Measurements from ENCODE around the gene EPAS1. TPM values are rescaled to one million over a fixed set of nuclear protein-coding genes. Genes with fewer than 3 reads are reported as not detected.

The EPAS1 gene
- total RNA-seq, 6 donors from 2014 or later: 440 to 1,878 (median 1,131) TPM

- ATAC-seq (ENCODE audit: low FRiP score in 2 of 2) (no peak), DNase-seq (no peak)
- TF ChIP-seq, protein P1, sequence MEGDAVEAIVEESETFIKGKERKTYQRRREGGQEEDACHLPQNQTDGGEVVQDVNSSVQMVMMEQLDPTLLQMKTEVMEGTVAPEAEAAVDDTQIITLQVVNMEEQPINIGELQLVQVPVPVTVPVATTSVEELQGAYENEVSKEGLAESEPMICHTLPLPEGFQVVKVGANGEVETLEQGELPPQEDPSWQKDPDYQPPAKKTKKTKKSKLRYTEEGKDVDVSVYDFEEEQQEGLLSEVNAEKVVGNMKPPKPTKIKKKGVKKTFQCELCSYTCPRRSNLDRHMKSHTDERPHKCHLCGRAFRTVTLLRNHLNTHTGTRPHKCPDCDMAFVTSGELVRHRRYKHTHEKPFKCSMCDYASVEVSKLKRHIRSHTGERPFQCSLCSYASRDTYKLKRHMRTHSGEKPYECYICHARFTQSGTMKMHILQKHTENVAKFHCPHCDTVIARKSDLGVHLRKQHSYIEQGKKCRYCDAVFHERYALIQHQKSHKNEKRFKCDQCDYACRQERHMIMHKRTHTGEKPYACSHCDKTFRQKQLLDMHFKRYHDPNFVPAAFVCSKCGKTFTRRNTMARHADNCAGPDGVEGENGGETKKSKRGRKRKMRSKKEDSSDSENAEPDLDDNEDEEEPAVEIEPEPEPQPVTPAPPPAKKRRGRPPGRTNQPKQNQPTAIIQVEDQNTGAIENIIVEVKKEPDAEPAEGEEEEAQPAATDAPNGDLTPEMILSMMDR (IDR thresholded peaks at IDR 0.05): no peak
- TF ChIP-seq POLR2AphosphoS5 (IDR thresholded peaks at IDR 0.05): peak in 1 of 2 donors; percentile 4
- Histone ChIP-seq H3K4me3 (peak overlapping the region in 1 of 4 donors; percentile 4), H3K27ac (peak overlapping the region in 3 of 4 donors; percentile 70 to 98 (median 83)), H3K4me1 (peaks cover 88 to 94% (median 92%) of the 10 kb centered on the region in 4 donors), H3K27me3 (no peaks in the 10 kb centered on the region), H3K36me3 (peaks cover 0 to 11% (median 0%) of the 10 kb centered on the region in 4 donors), H3K9me3 (no peaks in the 10 kb centered on the region)
- 55 to 74% methylated on average over 4 of the region's 4 CpGs for WGBS, 2 donors
Observed at GRCh38 chr2:46323730-46324129, 26.5 kb downstream of the EPAS1 start.

DNA sequence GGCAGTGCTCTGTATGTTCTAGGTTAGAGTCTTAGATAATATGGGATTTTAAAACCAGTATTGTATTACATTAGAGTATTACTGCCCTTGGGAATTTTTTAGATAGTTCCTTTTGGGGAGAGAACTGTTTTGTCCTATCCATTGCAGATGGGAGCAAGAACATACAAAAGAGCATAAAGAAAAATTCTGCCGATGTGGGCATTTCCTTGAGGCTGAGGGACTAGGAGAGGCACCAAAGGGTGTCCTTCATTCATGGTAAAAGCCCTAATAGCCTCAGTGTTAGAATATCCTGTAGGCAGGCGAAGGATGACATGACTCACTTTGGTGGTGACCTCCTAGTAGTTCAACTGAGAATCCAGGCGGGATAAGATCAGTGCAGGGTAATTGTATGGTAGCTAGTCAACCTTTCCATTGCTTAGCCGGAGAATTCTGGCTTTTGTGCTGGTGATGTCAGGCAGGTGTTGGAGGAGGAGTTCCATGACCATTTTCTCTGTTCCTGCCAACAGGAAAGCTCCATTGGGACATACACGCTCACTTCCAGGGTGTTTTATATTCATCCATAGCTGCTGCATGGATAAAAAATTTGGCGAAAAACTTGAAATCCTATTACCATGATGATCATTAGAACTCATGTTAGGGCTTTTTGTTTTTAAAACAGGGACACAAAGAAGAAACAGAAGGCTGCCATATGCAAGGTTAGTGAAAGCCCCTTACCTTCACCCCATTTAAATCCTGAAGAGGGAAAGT lies 28.1 kb downstream of the EPAS1 start:
- Histone ChIP-seq H3K27me3 (no peaks in the 10 kb centered on the region), H3K9me3 (no peaks in the 10 kb centered on the region), H3K4me3 (no peak overlapping the region), H3K36me3 (peaks cover 0 to 11% (median 0%) of the 10 kb centered on the region in 4 donors), H3K4me1 (peaks cover 88 to 96% (median 91%) of the 10 kb centered on the region in 4 donors), H3K27ac (peak overlapping the region; percentile 69 to 83 (median 71))
- 64 to 68% methylated on average over 6 of the region's 6 CpGs for WGBS, 2 donors
- DNase-seq (no peak), ATAC-seq (ENCODE audit: low FRiP score in 2 of 2) (no peak)
- TF ChIP-seq, protein P1 (IDR thresholded peaks at IDR 0.05): no peak
- TF ChIP-seq POLR2A (IDR thresholded peaks at IDR 0.05) (no peak), EP300 (IDR thresholded peaks at IDR 0.05) (no peak), POLR2AphosphoS5 (IDR thresholded peaks at IDR 0.05) (no peak)

GRCh38 chr2:46326231-46326980 lies 29.2 kb downstream of the EPAS1 start:
- WGBS, 2 donors: 45 to 54% methylated on average over 8 of the region's 8 CpGs
- Histone ChIP-seq H3K27ac (peak overlapping the region; percentile 69 to 83 (median 71)), H3K36me3 (peaks cover 0 to 14% (median 0%) of the 10 kb centered on the region in 4 donors), H3K9me3 (no peaks in the 10 kb centered on the region), H3K4me1 (peaks cover 88 to 96% (median 91%) of the 10 kb centered on the region in 4 donors), H3K4me3 (no peak overlapping the region), H3K27me3 (no peaks in the 10 kb centered on the region)
- peak in 1 of 2 donors; percentile 76 for DNase-seq
- TF ChIP-seq POLR2AphosphoS5 (IDR thresholded peaks at IDR 0.05) (peak; percentile 55 to 71), POLR2A (IDR thresholded peaks at IDR 0.05) (no peak), EP300 (IDR thresholded peaks at IDR 0.05) (peak in 1 of 4 donors; percentile 57)
- TF ChIP-seq, protein P1 (IDR thresholded peaks at IDR 0.05): no peak
- ATAC-seq (ENCODE audit: low FRiP score in 2 of 2): peak; percentile 22 to 32

DNA sequence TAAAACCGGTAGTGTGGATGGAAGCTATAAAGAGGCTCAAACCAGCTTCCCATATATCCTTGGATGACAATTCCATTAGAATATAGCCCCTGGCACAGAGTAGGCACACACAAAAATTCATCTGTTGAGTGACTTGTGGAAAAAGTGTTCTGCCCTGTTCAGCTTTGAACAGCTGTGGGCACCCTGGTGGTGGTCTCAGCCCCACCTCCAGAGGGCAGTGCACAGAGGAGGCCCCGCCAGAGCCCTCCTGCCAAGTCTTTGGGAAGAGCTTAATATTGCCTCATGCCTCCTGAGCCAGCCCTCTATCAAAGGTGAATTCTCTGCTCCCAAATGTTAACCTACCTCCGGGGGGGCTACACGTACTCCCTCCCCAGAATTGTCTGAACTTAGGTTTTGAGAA lies 30.4 kb downstream of the EPAS1 start:
- Histone ChIP-seq H3K27me3 (no peaks in the 10 kb centered on the region), H3K9me3 (no peaks in the 10 kb centered on the region), H3K27ac (peak overlapping the region; percentile 31 to 83 (median 70)), H3K36me3 (peaks cover 0 to 14% (median 0%) of the 10 kb centered on the region in 4 donors), H3K4me3 (no peak overlapping the region), H3K4me1 (peaks cover 91 to 98% (median 93%) of the 10 kb centered on the region in 4 donors)
- DNase-seq (no peak), ATAC-seq (ENCODE audit: low FRiP score in 2 of 2) (no peak)
- WGBS, 2 donors: 77 to 84% methylated on average over 3 to 4 of the region's 4 CpGs
- no peak for TF ChIP-seq POLR2A (IDR thresholded peaks at IDR 0.05)
- no peak for TF ChIP-seq POLR2AphosphoS5 (IDR thresholded peaks at IDR 0.05)
- TF ChIP-seq, protein P1 (IDR thresholded peaks at IDR 0.05): no peak
- no peak for TF ChIP-seq EP300 (IDR thresholded peaks at IDR 0.05)
